GM12875 (cell line): ENCODE measurements around the gene SGMS1.
"Not testable (repeated sequence)": the region's sequence is repeated elsewhere in the genome, so short reads cannot be mapped to it uniquely, and the experiment has no call there.

Experiments used
- H3K4me3 ChIP-seq: one replicate; pipeline ENCODE4 v1.5.1; 2011; ENCODE audit warnings: low read depth, low read length, control low read depth
- CTCF ChIP-seq: IDR thresholded peaks from 2 replicates; pipeline ENCODE4 v1.5.1; 2011; ENCODE audit warnings: low read depth, mild to moderate bottlenecking, control low read depth, inconsistent platforms, low read length, moderate library complexity, borderline replicate concordance; ENCODE audit not compliant: insufficient read depth

SGMS1 gene

GRCh38 chr10:50456719-50457118 lies 167.0 kb downstream of the SGMS1 start:
- no peak overlapping the region for H3K4me3 ChIP-seq
- no peak for TF ChIP-seq CTCF

GRCh38 chr10:50453940-50454339 lies 169.8 kb downstream of the SGMS1 start:
- no peak overlapping the region for H3K4me3 ChIP-seq
- TF ChIP-seq CTCF, result no peak

GRCh38 chr10:50452603-50453002 lies 171.2 kb downstream of the SGMS1 start:
- TF ChIP-seq CTCF, result no peak
- H3K4me3 ChIP-seq, result no peak overlapping the region

- no peak for TF ChIP-seq CTCF
- no peak overlapping the region for H3K4me3 ChIP-seq
These were observed 176.1 kb downstream of the SGMS1 start for GRCh38 chr10:50447691-50448090.

GRCh38 chr10:50445777-50446176 lies 178.0 kb downstream of the SGMS1 start:
- H3K4me3 ChIP-seq, result not testable (repeated sequence)

- no peak overlapping the region for H3K4me3 ChIP-seq
- TF ChIP-seq CTCF, result no peak
These were observed 183.3 kb downstream of the SGMS1 start for GRCh38 chr10:50440489-50440888.

GRCh38 chr10:50439806-50440205 lies 183.9 kb downstream of the SGMS1 start:
- H3K4me3 ChIP-seq, result no peak overlapping the region
- no peak for TF ChIP-seq CTCF

- no peak for TF ChIP-seq CTCF
- H3K4me3 ChIP-seq, result no peak overlapping the region
These were observed 184.6 kb downstream of the SGMS1 start for GRCh38 chr10:50439187-50439586.
